B cell (primary cell): ENCODE results near the gene NPAT. TPM values are rescaled to one million over a fixed set of nuclear protein-coding genes. Genes with fewer than 3 reads are reported as not detected.
A peak's percentile ranks its signal among the peaks of the same experiment; 100 is the strongest.

ENCODE experiments used
- ATAC-seq: fragments of 200-7000 bp; cut with Tn5 transposase; one replicate; pipeline ENCODE4 v1.10.0; 2021; ENCODE audit warnings: low read depth, mild to moderate bottlenecking, moderate number of reproducible peaks, moderate library complexity
- CTCF ChIA-PET: fragments of 350-600 bp; sonication (Branson Sonifier 250); formaldehyde crosslinking; loops from one replicate; lab custom pipeline; 2021; ENCODE audit warnings: antibody characterized with exemption, inconsistent platforms; lab: Charles Lee
- POLR2A ChIA-PET: fragments of 350-600 bp; sonication (Branson Sonifier 250); formaldehyde crosslinking; loops from one replicate; lab custom pipeline; 2021; ENCODE audit warnings: antibody characterized with exemption; lab: Charles Lee
- DNase-seq: peaks from one replicate; pipeline ENCODE4 v3.0.0; 2013
- H2AFZ ChIP-seq: 2 replicates; pipeline ENCODE4 v1.6.1; 2012; ENCODE audit warnings: mild to moderate bottlenecking, low read depth, low read length; ENCODE audit not compliant: insufficient read depth, poor library complexity, severe bottlenecking
- H3K27ac ChIP-seq, 2 donors: 1 replicate in 1 of 2; 2 replicates in 1 of 2; pipeline ENCODE4 v1.5.1; 2012 to 2013; ENCODE audit warnings: low read length in 2 of 2, mild to moderate bottlenecking in 2 of 2, moderate library complexity in 1 of 2
- H3K27me3 ChIP-seq, 4 experiments: fragments of 200-600 bp in 1 of 4; sonication (generic) in 1 of 4; replicated peaks in 1 of 4; 1 replicate in 2 of 4; 2 replicates in 2 of 4; pipeline versions ENCODE4 v1.6.1 to v1.7.0; 2013 to 2016; ENCODE audit warnings: low read length in 3 of 4, mild to moderate bottlenecking in 2 of 4, mixed read lengths in 1 of 4, moderate library complexity in 1 of 4; ENCODE audit not compliant: insufficient read depth in 4 of 4, control insufficient read depth in 3 of 4; ENCODE audit errors: control extremely low read depth in 1 of 4
- H3K36me3 ChIP-seq, 2 experiments: replicated peaks in 1 of 2; 1 replicate in 1 of 2; 2 replicates in 1 of 2; pipeline versions ENCODE4 v1.6.1 to v1.7.1; 2013; ENCODE audit warnings: low read length in 1 of 2; ENCODE audit not compliant: insufficient read depth in 2 of 2, control insufficient read depth in 1 of 2; ENCODE audit errors: control extremely low read depth in 1 of 2, extremely low read depth in 1 of 2
- H3K4me1 ChIP-seq, 2 donors: fragments of 200-600 bp in 1 of 2; sonication (generic) in 1 of 2; 1 replicate in 1 of 2; 2 replicates in 1 of 2; pipeline versions ENCODE4 v1.5.1 to v1.6.1; 2013 to 2017; ENCODE audit warnings: low read length in 2 of 2; ENCODE audit not compliant: control insufficient read depth in 2 of 2, insufficient read depth in 2 of 2
- H3K4me2 ChIP-seq: replicated peaks from 2 replicates; pipeline ENCODE3; 2012; ENCODE audit warnings: mild to moderate bottlenecking, low read depth, low read length; ENCODE audit not compliant: poor library complexity, severe bottlenecking
- H3K4me3 ChIP-seq, 5 experiments: fragments of 200-600 bp in 1 of 5; sonication (generic) in 1 of 5; 1 replicate in 3 of 5; 2 replicates in 2 of 5; pipeline versions ENCODE4 v1.5.1 to v1.7.0; 2011 to 2016; ENCODE audit warnings: low read length in 4 of 5, mild to moderate bottlenecking in 4 of 5, low read depth in 2 of 5, control low read depth in 1 of 5, moderate library complexity in 1 of 5; ENCODE audit not compliant: insufficient read depth in 1 of 5; ENCODE audit errors: control extremely low read depth in 1 of 5, extremely low read depth in 1 of 5
- H3K79me2 ChIP-seq: fragments of 200-600 bp; sonication (generic); one replicate; pipeline ENCODE4 v1.6.0; 2016; ENCODE audit warnings: low read length; ENCODE audit not compliant: control insufficient read depth, insufficient read depth
- H3K9ac ChIP-seq: fragments of 200-600 bp; sonication (generic); 2 replicates; pipeline ENCODE4 v1.6.1; 2017; ENCODE audit warnings: mild to moderate bottlenecking, low read length, moderate library complexity
- H3K9me3 ChIP-seq, 3 donors: one replicate each; pipeline versions ENCODE4 v1.6.1 to v1.7.1; 2013; ENCODE audit warnings: low read length in 2 of 3; ENCODE audit not compliant: control insufficient read depth in 2 of 3, insufficient read depth in 1 of 3; ENCODE audit errors: control extremely low read depth in 1 of 3
- H4K20me1 ChIP-seq: 2 replicates; pipeline ENCODE4 v1.6.0; 2012; ENCODE audit warnings: mild to moderate bottlenecking, low read length; ENCODE audit not compliant: insufficient read depth, control insufficient read depth, poor library complexity, severe bottlenecking
- H3K27ac Mint-ChIP-seq: one replicate; pipeline ENCODE4 v1.8.0; 2021; ENCODE audit warnings: mixed read lengths
- H3K27me3 Mint-ChIP-seq: one replicate; pipeline ENCODE4 v1.8.0; 2021; ENCODE audit warnings: mixed read lengths
- H3K4me1 Mint-ChIP-seq: one replicate; pipeline ENCODE4 v1.8.0; 2021; ENCODE audit warnings: mixed read lengths
- H3K4me3 Mint-ChIP-seq: one replicate; pipeline ENCODE4 v1.8.0; 2021; ENCODE audit warnings: mixed read lengths
- H3K9me3 Mint-ChIP-seq: one replicate; pipeline ENCODE4 v1.8.0; 2022; ENCODE audit warnings: mixed read lengths; ENCODE audit not compliant: insufficient read depth
- EZH2 ChIP-seq: IDR thresholded peaks from 2 replicates; pipeline ENCODE4 v1.6.1; 2012; ENCODE audit warnings: borderline replicate concordance, low read depth, mild to moderate bottlenecking, moderate library complexity, low read length; ENCODE audit not compliant: insufficient read depth, poor library complexity, severe bottlenecking
- WGBS: methylation state at CpG from one replicate; pipeline ENCODE4 v1.1.5; 2013; ENCODE audit warnings: missing lambda C conversion rate; ENCODE audit not compliant: insufficient coverage; 5-methylcytosine and 5-hydroxymethylcytosine counted together
- intact Hi-C: fragments of 100-400 bp; cut with micrococcal nuclease; formaldehyde crosslinking; loops from one replicate; pipeline ENCODE4 v1.10.0; 2022
- polyA plus RNA-seq: library from polyadenylated mRNA; depleted of rRNA; stranded (reverse); fragments of >200 nt; gene quantifications from 2 replicates; pipeline ENCODE4 v1.2.3, GENCODE V29; 2012
- total RNA-seq, 2 donors: library from RNA; stranded (reverse); fragments of 120-200 nt in 1 of 2; gene quantifications; 1 replicate in 1 of 2; 2 replicates in 1 of 2; pipeline versions ENCODE4 v1.2.3 to v1.2.4, GENCODE V29; 2013 to 2022
- TF ChIP-seq, protein P1 (sequence below): fragments of 200-600 bp; IDR thresholded peaks from one replicate; pipeline ENCODE4 v1.8.0; 2022; ENCODE audit warnings: antibody characterized with exemption, mild to moderate bottlenecking

The NPAT gene
- total and polyA plus RNA-seq, 2 donors (not counting 1 experiment from before 2014, with no cell fraction given) = 8.8 to 51.7 TPM

DNA sequence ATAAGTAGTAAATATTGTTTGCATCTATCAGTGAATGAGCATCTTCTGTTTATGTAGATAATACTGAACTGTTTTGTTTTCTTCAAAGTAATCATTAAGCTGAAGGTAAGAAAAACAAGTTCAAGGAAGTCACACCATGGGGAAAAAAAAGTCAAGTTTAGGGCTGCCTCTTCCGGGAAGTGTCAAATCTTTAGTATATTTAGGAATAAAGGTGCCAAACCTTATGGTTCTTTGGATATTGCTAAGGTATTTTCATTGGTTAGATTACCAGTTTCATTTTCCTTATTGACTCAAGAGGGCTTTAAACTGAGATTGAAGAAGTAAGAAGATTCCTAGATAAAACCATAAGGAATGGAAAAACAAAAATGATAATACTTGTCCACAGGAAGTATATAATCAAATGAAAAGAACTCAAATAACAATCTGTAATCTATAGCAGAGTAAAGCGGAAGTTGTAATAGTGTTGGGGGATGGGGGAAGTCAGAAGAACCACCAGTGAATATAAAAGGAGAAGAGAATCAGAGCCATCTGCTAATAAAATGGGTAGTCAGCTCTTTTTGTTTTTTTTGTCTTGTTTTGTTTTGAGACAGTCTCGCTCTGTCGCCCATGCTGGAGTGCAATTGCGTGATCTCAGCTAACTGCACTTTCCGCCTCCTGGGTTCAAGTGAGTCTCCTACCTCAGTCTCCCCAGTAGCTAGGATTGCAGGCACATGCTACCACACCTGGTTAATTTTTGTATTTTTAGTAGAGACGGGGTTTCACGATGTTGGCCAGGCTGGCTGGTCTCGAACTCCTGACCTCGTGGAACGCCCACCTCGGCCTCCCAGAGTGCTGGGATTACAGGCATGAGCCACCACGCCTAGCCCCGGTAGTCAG is 2.7 kb upstream of the NPAT start:
- Mint-ChIP-seq H3K4me1 (peaks cover 51% of the 10 kb centered on the region), H3K4me3 (no peak overlapping the region), H3K27me3 (no peaks in the 10 kb centered on the region), H3K27ac (no peak overlapping the region), H3K9me3 (no peaks in the 10 kb centered on the region)
- H3K4me3 ChIP-seq = peak overlapping the region; percentile 95 to 99 (median 97)
- peak overlapping the region; percentile 98 to 99 for H3K27ac ChIP-seq
- H3K9ac ChIP-seq = peak overlapping the region; percentile 88
- 24% methylated on average over 13 of the region's 14 CpGs for WGBS
- H3K9me3 ChIP-seq = no peaks in the 10 kb centered on the region
- peaks cover 86% of the 10 kb centered on the region for H3K79me2 ChIP-seq
- H2AFZ ChIP-seq = peak overlapping the region; percentile 45
- DNase-seq (peak; percentile 89), ATAC-seq (peak; percentile 9)
- peaks cover 10% of the 10 kb centered on the region for H4K20me1 ChIP-seq
- no peak for TF ChIP-seq EZH2
- TF ChIP-seq, protein P1, sequence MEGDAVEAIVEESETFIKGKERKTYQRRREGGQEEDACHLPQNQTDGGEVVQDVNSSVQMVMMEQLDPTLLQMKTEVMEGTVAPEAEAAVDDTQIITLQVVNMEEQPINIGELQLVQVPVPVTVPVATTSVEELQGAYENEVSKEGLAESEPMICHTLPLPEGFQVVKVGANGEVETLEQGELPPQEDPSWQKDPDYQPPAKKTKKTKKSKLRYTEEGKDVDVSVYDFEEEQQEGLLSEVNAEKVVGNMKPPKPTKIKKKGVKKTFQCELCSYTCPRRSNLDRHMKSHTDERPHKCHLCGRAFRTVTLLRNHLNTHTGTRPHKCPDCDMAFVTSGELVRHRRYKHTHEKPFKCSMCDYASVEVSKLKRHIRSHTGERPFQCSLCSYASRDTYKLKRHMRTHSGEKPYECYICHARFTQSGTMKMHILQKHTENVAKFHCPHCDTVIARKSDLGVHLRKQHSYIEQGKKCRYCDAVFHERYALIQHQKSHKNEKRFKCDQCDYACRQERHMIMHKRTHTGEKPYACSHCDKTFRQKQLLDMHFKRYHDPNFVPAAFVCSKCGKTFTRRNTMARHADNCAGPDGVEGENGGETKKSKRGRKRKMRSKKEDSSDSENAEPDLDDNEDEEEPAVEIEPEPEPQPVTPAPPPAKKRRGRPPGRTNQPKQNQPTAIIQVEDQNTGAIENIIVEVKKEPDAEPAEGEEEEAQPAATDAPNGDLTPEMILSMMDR = no peak
- peaks cover 5 to 32% of the 10 kb centered on the region in 2 experiments for H3K36me3 ChIP-seq
- H3K4me1 ChIP-seq = peaks cover 45 to 49% of the 10 kb centered on the region in 2 donors
- no peaks in the 10 kb centered on the region for H3K27me3 ChIP-seq
- peak overlapping the region; percentile 83 for H3K4me2 ChIP-seq
- ChIA-PET POLR2A (interaction anchor here (1.0 to 1.1 kb wide), 2 partner anchors 9 to 12 kb away, joined by 3 to 5 read pairs; no protein-coding TSS in a partner anchor), CTCF (interaction anchor here (1.3 to 4.9 kb wide), 2 partner anchors 13 to 31 kb away, joined by 3 to 46 read pairs; no protein-coding TSS in a partner anchor)
- intact Hi-C loops = loop anchor here (1.0 to 10.0 kb wide), 5 partner anchors 11 to 298 kb away; partner anchors contain the start of genes POGLUT3 and RAB39A
